ENCODE results near the gene TRABD2B.

- no peak for TF ChIP-seq POLR2A (IDR thresholded peaks at IDR 0.05)
- no peak for TF ChIP-seq CTCF (IDR thresholded peaks at IDR 0.05)
Observed at GRCh38 chr1:48013270-48013669, 16.1 kb upstream of the TRABD2B start.

All from body of pancreas (tissue), 4 donors.